Left kidney (tissue), 2 donors: ENCODE measurements around the gene OGDH. TPM values are rescaled to one million over a fixed set of nuclear protein-coding genes. Genes with fewer than 3 reads are reported as not detected.
"Not testable (repeated sequence)": the region's sequence is repeated elsewhere in the genome, so short reads cannot be mapped to it uniquely, and the experiment has no call there.

Experiments used
- DNase-seq: peaks from one replicate; pipeline ENCODE4 v3.0.0-alpha.2; 2013
- polyA plus RNA-seq: library from polyadenylated mRNA; unstranded; fragments of 120-200 nt; gene quantifications from one replicate; pipeline ENCODE4 v1.2.1, GENCODE V29; 2013; ENCODE audit not compliant: insufficient read length

The OGDH gene
- polyA plus RNA-seq, 1 donor = 86.0 TPM

DNA sequence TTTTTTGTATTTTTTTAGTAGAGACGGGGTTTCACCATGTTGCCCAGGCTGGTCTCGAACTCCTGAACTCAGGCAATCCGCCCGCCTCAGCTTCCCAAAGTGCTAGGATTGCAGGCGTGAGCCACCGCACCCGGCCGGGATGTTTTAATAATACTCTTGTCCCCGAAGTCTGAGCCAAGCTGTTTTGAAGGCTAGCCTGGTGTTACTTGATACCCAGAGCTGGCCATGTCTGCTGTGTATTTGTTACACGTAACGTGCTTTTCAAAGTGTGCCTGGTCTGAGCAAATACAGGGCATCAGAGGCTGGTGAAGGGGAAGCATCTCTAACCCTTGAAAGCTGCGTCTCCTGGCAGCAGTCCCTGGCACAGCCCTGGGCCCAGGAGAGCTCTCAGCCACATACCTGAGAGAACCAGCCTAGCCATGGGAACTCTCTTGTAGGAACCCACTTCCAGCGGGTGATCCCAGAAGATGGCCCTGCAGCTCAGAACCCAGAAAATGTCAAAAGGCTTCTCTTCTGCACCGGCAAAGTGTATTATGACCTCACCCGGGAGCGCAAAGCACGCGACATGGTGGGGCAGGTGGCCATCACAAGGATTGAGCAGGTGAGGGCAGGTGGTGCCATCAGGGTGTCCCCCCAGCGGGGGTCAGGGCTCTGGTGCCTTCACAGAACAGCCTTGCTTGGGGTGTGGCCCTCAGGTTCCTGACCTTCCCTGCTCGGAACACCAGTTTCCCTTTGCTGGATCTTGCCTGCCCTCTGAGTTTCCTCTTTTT, 100.5 kb downstream of the OGDH start:
- no peak for DNase-seq

DNA sequence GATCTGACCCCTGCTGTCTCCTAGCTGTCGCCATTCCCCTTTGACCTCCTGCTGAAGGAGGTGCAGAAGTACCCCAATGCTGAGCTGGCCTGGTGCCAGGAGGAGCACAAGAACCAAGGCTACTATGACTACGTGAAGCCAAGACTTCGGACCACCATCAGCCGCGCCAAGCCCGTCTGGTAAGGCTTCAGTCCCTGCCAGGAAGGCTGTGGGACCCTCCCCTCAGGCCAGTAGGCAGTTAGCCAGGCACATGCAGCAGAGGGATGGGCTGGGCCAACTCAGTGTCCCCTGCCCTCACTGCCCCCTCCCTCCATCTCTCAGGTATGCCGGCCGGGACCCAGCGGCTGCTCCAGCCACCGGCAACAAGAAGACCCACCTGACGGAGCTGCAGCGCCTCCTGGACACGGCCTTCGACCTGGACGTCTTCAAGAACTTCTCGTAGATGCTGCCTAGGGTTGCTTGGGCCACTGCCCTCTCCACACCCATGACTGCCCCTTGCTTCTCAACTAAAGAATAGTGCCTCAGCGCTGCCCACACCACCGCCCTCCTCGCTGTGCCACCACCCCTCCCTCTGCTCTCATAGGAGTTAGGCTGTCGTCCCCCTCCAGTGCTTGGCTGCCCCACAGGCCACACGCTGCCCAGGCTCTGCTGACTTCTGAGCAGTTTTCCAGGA, 101.3 kb downstream of the OGDH start:
- no peak for DNase-seq

DNA sequence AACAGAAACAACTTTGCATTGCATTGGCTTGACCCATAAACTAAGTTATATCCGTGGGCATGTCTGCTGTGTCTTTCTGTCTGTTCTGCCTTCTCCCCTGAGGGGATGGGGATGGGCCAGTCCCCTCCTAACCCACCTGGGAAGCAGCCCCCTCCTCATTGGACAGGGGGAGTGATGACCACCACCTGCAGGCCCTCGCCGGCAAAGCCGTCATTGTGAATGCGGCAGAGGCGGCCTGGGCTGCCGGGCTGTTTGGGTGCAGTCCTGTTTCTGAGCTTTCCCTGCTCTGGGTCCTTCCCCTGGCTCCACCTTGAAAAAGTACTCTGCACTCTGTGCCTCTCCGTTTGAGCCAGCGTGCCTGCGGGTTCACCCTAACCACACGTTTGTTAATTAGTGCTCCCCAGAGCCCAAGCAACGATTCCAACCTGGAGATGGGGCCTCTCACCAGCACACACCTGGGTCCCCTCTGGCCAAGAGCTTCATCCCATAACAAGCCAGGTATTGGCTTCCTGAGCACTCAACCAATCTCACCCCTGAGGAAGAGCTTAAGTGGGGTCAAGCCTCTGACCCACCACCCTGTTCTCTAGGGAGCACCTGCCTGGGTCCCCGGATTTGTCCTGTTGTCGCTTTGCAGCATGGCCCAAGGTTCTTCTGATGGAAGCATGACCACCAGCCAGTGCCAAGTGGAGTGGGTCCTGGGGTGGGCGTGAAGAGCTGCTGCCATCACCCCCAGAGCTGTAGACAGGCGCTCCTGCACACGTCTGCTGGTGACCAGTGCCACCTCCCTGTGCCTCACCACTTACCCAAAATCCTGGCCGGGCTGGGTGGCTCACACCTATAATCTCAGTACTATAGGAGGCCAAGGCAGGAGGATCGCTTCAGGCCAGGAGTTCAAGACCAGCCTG, 102.8 kb downstream of the OGDH start:
- DNase-seq = no peak

GRCh38 chr7:44709945-44710596, 103.6 kb downstream of the OGDH start:
- DNase-seq = no peak

DNA sequence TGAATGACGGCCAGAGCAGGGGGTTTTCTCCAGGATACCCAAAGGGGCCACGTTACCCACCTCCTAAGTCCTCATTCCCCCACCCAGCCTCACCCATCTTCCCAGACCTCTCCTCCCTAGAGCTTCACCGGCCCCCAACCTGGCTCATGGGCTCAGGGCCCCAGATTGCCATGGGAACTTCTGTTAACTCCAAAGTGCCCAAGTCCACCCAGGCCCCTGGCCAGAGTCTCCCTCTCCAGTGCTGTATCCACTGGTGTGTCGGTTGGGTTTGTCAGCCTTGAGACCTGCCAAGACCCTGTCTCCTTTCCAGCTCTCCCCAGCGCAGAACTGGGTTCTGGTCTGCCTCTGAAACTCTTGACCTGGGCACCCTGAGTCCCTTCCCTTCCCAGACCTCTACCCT, 105.1 kb downstream of the OGDH start:
- no peak for DNase-seq

- no peak for DNase-seq
Measured at GRCh38 chr7:44712012-44712411, 105.6 kb downstream of the OGDH start.

DNA sequence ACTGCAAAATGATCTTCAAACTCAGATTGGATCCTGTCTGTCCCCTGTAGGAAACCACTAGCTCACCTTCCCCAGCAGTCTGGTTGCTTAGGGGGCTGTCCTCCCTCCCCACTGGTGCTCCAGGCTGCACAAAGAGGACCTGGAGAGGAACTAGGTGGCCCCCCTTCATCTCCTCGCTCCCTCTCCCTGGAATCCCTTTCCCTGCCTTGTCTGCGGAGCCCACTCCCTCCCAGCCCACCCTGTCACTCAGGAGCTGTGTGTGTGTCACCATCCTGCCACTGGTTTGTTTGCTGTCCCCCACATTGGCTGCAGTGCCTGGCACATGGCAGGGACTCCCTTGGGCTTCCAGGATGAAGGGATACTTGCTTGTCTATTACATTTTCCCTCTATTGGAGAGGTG, 106.7 kb downstream of the OGDH start:
- no peak for DNase-seq

DNA sequence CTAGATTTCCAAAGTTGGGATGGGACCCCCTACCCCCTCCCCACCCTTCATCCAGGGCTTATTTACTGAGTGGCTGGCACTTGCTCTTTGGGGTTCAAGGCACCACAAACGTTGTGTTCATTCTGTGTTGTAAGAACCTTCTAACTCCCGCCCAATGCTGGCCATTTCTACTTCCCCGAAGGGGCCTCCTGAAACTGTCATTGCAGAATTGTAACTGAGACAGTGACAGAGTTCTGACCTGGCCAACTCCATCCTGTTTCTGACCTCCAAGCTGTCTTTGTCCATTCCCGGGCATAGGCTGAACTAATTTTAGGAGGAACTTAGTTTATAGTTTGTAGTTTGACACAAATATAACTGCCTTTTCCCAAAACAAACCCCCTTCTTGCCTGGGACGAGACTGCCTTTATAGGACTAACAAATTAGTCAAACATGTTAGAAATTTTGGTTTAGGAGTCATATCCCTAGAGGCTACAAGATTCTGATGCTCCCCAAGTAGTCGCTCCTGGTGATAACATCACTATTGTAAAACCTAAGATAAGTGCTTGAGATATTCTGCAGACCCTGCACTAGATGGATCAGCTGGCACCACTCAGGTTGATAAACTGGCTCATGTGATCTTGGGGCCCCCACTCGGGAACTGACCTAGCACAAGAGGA, 107.4 kb downstream of the OGDH start:
- DNase-seq = no peak

- no peak for DNase-seq
Measured at GRCh38 chr7:44716205-44716604, 109.8 kb downstream of the OGDH start.

DNA sequence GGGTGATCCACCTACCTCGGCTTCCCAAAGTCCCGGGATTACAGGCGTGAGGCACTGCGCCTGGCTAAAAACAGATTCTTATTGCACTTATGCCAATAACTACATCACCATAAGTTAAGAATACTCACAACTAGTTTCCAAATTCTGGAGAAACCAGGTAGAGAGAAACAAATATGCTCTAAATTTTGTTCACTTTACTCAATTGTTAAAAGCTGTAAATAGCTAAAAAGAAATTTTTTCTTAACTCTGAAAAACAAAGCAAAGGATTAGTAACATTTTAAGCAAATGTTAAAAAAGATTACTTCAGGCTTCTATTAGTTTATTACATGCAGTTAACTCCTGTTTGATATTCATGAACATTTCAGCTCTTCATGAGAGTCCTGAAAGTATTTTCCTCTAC, 113.9 kb downstream of the OGDH start:
- DNase-seq = no peak

GRCh38 chr7:44724276-44724675, 117.8 kb downstream of the OGDH start:
- no peak for DNase-seq

- DNase-seq = not testable (repeated sequence)
Measured at GRCh38 chr7:44726250-44726649, 119.8 kb downstream of the OGDH start.

GRCh38 chr7:44727158-44727936, 120.9 kb downstream of the OGDH start:
- no peak for DNase-seq

GRCh38 chr7:44727937-44728262, 121.5 kb downstream of the OGDH start:
- DNase-seq = no peak

- no peak for DNase-seq
Measured at GRCh38 chr7:44729949-44730590, 123.6 kb downstream of the OGDH start.

- DNase-seq = not testable (repeated sequence)
Measured at GRCh38 chr7:44732971-44733370, 126.5 kb downstream of the OGDH start.

GRCh38 chr7:44733708-44734481, 127.5 kb downstream of the OGDH start:
- no peak for DNase-seq

DNA sequence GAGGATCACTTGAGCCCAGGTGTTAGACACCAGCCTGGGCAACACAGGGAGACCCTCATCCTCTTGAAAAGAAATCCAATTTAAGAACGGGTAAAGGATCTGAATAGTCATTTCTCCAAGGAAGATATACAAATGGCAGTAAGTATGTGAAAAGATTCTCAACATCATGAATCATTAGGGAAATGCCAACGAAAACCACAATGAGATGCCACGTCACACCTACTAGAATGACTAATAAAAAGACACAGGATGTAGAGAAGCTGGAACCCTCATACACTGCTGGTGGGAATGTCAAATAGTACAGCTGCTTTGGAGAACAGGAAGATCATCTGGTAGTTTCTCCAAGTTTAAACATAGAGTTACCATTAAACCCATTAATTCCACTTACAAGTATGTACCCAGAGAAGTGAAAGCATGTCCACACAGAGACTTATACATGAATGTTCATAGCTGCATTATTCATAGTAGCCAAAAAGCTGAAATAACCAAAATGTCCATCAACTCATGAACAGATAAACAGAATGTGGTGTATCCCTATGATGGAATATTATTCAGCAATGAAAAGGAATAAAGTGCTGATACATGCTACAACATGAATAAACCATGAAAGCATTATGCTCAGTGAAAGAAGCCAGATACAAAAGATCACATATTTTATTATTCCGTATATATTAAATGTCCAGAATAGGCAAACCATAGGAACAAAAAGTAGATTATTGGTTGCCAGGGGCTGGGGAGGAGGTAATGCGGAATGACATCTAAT, 129.2 kb downstream of the OGDH start:
- DNase-seq = no peak

DNA sequence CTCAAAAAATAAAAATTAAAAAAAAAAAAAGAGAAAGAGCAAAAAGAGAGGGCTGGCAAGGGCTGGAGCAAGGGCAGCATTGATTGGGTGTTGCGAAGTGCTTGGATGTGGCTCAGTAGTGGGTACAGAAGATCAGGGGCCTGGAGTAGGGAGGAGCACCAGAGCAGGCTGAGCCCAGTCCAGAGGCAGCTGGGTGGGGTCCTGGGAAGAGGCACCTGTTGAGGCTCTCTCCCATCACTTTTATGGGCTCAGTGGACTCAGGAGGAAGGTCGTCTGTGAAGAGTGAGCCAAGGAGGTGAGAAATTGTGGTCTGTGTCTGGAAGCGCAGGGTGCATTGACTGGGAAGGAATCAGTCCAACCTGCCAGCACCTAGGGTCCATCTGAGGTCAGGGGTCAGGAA, 130.5 kb downstream of the OGDH start:
- no peak for DNase-seq
